Heart left ventricle (tissue), 13 donors: ENCODE results near the gene SSPN.

ENCODE experiments used
- POLR2A ChIP-seq, 2 donors: fragments of 450-650 bp; IDR thresholded peaks; one replicate each; pipeline ENCODE4 v1.6.1; 2017; ENCODE audit warnings: antibody characterized with exemption in 2 of 2, mild to moderate bottlenecking in 2 of 2, moderate library complexity in 2 of 2
- TF ChIP-seq, protein P1 (sequence below), 12 donors: fragments of 200-600 bp; sonication (generic) in 4 of 12; IDR thresholded peaks; one replicate each; pipeline versions ENCODE4 v1.5.0 to v1.8.0; 2018 to 2022; ENCODE audit warnings: antibody characterized with exemption in 12 of 12, mild to moderate bottlenecking in 5 of 12
- donor health status: ischemic (EF 13 %, LVEDD 7.1; RV severe dilation, severe dysfunction).
- donor health status: DM: no; HTN: yes; CAD: no.
- donor health status: DM: no; HTN: no; CAD: no.
- donor health status: ischemic (EF 25% LVEDD 6.9; RV normal size, moderate dysfunction).
- donor health status: ischemic (EF 25% LVEDD 5.7; RV mildly dilated, moderate dysfunction).
- donor health status: ischemic (EF 35%, LVEDD 5.7; RV mildly dilated, moderate dysfunction).
- donor health status: nonischemic (EF 11% LVEDD 7.7; RV severe dilation, severe dysfunction).
- donor health status: DM: yes; HTN: yes; CAD: no.
- donor health status: PGD.
- donor health status: ischemic (EF 29% LVEDD 5.4; RV normal size, mild dysfunction).
- donor health status: nonischemic (EF 23%, LVEDD 6.1; RV moderate dilation, normal function).

DNA sequence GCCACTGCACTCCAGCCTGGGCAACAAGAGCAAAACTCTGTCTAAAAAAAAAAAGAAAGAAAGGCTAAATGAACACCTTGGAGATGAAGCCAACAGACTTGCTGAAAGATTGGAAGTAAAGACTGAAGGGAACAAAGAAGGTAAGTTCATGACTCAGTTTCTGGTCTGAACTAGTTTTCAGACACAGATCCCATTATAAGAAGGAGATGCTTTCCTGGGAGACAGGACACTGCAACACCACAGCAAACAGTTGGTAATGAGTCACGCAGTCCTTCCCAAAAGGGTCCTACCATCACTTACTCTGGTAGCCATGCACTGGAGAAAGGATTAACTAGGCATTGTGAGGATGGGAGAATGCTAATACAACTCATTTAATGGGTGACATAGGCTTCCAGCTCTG is 97.2 kb downstream of the SSPN start:
- TF ChIP-seq, protein P1, sequence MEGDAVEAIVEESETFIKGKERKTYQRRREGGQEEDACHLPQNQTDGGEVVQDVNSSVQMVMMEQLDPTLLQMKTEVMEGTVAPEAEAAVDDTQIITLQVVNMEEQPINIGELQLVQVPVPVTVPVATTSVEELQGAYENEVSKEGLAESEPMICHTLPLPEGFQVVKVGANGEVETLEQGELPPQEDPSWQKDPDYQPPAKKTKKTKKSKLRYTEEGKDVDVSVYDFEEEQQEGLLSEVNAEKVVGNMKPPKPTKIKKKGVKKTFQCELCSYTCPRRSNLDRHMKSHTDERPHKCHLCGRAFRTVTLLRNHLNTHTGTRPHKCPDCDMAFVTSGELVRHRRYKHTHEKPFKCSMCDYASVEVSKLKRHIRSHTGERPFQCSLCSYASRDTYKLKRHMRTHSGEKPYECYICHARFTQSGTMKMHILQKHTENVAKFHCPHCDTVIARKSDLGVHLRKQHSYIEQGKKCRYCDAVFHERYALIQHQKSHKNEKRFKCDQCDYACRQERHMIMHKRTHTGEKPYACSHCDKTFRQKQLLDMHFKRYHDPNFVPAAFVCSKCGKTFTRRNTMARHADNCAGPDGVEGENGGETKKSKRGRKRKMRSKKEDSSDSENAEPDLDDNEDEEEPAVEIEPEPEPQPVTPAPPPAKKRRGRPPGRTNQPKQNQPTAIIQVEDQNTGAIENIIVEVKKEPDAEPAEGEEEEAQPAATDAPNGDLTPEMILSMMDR (IDR thresholded peaks at IDR 0.05): no peak
- TF ChIP-seq POLR2A (IDR thresholded peaks at IDR 0.05): no peak
